A549 (cell line): Measurements from ENCODE around the gene PHF24. TPM values are rescaled to one million over a fixed set of nuclear protein-coding genes. Genes with fewer than 3 reads are reported as not detected.

Source experiments
- ATAC-seq, 2 experiments: fragments of 200-7000 bp in 1 of 2; fragments of >200 bp in 1 of 2; cut with Nextera tagmentation in 1 of 2; cut with Tn5 transposase in 1 of 2; 3 replicates each; pipeline versions ENCODE4 v1.8.0 to v1.9.1; 2018 to 2020; ENCODE audit warnings: mild to moderate bottlenecking in 1 of 2, moderate library complexity in 1 of 2
- CTCF ChIA-PET: fragments of 300-600 bp; sonication (Branson Sonifier 250); formaldehyde crosslinking; extraction: SDS; loops from one replicate; lab custom pipeline; 2021; ENCODE audit warnings: antibody characterized with exemption, inconsistent platforms; lab: Yijun Ruan, JAX
- POLR2A ChIA-PET: fragments of 350-600 bp; formaldehyde crosslinking; extraction: SDS; loops from one replicate; lab custom pipeline; 2021; ENCODE audit warnings: antibody characterized with exemption, inconsistent platforms; lab: Yijun Ruan, JAX
- DNase-seq, 2 experiments: peaks; one replicate each; pipeline versions ENCODE4 v3.0.0 to v3.0.0-alpha.2; 2011 to 2016; ENCODE audit warnings: low read depth in 1 of 2, low spot score in 1 of 2
- FAIRE-seq: peaks from 2 replicates; lab custom pipeline; 2011; peaks lifted over from hg19 to GRCh38; lab: Jason Lieb, UNC
- H3K27ac ChIP-seq, 2 experiments: fragments of >200 bp; sonication (Bioruptor Twin); formaldehyde crosslinking; 3 replicates each; pipeline ENCODE4 v1.5.1; 2016 to 2017
- H3K4me1 ChIP-seq: fragments of >200 bp; sonication (Bioruptor Twin); formaldehyde crosslinking; 3 replicates; pipeline ENCODE4 v1.6.1; 2016
- H3K4me2 ChIP-seq: fragments of >200 bp; sonication (Bioruptor Twin); formaldehyde crosslinking; 3 replicates; pipeline ENCODE4 v1.6.1; 2016
- H3K4me3 ChIP-seq: fragments of >200 bp; sonication (Bioruptor Twin); formaldehyde crosslinking; 3 replicates; pipeline ENCODE4 v1.5.1; 2016
- H3K9me3 ChIP-seq: fragments of >200 bp; sonication (Bioruptor Twin); formaldehyde crosslinking; 3 replicates; pipeline ENCODE4 v1.6.1; 2016
- ATOH8 ChIP-seq: fragments of 250-450 bp; sonication (Bioruptor Pico); IDR thresholded peaks from 2 replicates; pipeline ENCODE4 v1.5.0; 2020; ENCODE audit warnings: low read depth, mild to moderate bottlenecking, moderate library complexity
- BCL3 ChIP-seq: fragments of >200 bp; sonication (Bioruptor Twin); formaldehyde crosslinking; IDR thresholded peaks from 3 replicates; pipeline ENCODE4 v1.6.1; 2016
- EHF ChIP-seq: fragments of 250-450 bp; sonication (Bioruptor Pico); IDR thresholded peaks from 2 replicates; pipeline ENCODE4 v1.5.0; 2020; ENCODE audit warnings: mild to moderate bottlenecking
- ELK1 ChIP-seq: fragments of 150-350 bp; IDR thresholded peaks from 2 replicates; pipeline ENCODE4 v1.6.1; 2014; ENCODE audit warnings: low read depth, mild to moderate bottlenecking, low read length
- ESRRA ChIP-seq: fragments of 150-350 bp; IDR thresholded peaks from 2 replicates; pipeline ENCODE4 v1.6.1; 2014; ENCODE audit warnings: mild to moderate bottlenecking, low read length, borderline replicate concordance
- FOXS1 ChIP-seq: fragments of 250-450 bp; sonication (Bioruptor Pico); IDR thresholded peaks from 2 replicates; pipeline ENCODE4 v1.5.0; 2020; ENCODE audit warnings: mild to moderate bottlenecking, moderate library complexity
- HEYL ChIP-seq: fragments of 250-450 bp; sonication (Bioruptor Pico); IDR thresholded peaks from 2 replicates; pipeline ENCODE4 v1.8.0; 2021; ENCODE audit warnings: mild to moderate bottlenecking, moderate library complexity
- HOXA7 ChIP-seq: fragments of 250-450 bp; sonication (Bioruptor Pico); IDR thresholded peaks from 2 replicates; pipeline ENCODE4 v1.5.0; 2020; ENCODE audit warnings: mild to moderate bottlenecking, moderate library complexity
- KDM1A ChIP-seq: fragments of 200-600 bp; sonication (generic); IDR thresholded peaks from 2 replicates; pipeline ENCODE4 v1.6.1; 2016; ENCODE audit warnings: low read depth, mild to moderate bottlenecking
- MAFK ChIP-seq: fragments of 450-650 bp; IDR thresholded peaks from 2 replicates; pipeline ENCODE4 v1.6.1; 2014; ENCODE audit not compliant: partially characterized antibody
- MAX ChIP-seq: IDR thresholded peaks from 2 replicates; pipeline ENCODE4 v1.6.1; 2012
- MYC ChIP-seq: IDR thresholded peaks from 2 replicates; pipeline ENCODE4 v1.6.1; 2012; ENCODE audit warnings: mild to moderate bottlenecking, inconsistent platforms, low read length, improper control_type of control experiment, borderline replicate concordance
- RAD21 ChIP-seq, 2 experiments: fragments of >200 bp in 1 of 2; sonication (Bioruptor Twin) in 1 of 2; formaldehyde crosslinking in 1 of 2; IDR thresholded peaks in 1 of 2; conservative IDR thresholded peaks in 1 of 2; 2 replicates in 1 of 2; 3 replicates in 1 of 2; pipeline ENCODE4 v1.6.1; 2012 to 2018; ENCODE audit warnings: inconsistent platforms in 1 of 2
- REST ChIP-seq: fragments of 200-600 bp; sonication (generic); IDR thresholded peaks from 2 replicates; pipeline ENCODE4 v1.6.1; 2016; ENCODE audit warnings: antibody characterized with exemption, mild to moderate bottlenecking, moderate library complexity
- RFX5 ChIP-seq: fragments of 450-650 bp; IDR thresholded peaks from 2 replicates; pipeline ENCODE4 v1.7.1; 2014; ENCODE audit warnings: antibody characterized with exemption, mild to moderate bottlenecking, moderate library complexity
- RNF2 ChIP-seq: fragments of 200-600 bp; sonication (generic); IDR thresholded peaks from 2 replicates; pipeline ENCODE4 v1.6.1; 2016; ENCODE audit warnings: low read depth, mild to moderate bottlenecking, antibody characterized with exemption, moderate library complexity, borderline replicate concordance
- ZNF302 ChIP-seq: fragments of 250-450 bp; sonication (Bioruptor Pico); IDR thresholded peaks from 2 replicates; pipeline ENCODE4 v1.9.0; 2021; ENCODE audit warnings: inconsistent platforms, mild to moderate bottlenecking, moderate library complexity
- WGBS: methylation state at CpG from one replicate; pipeline ENCODE4 v1.1.6; 2017; ENCODE audit errors: missing lambda C conversion rate; 5-methylcytosine and 5-hydroxymethylcytosine counted together
- polyA plus RNA-seq, 4 experiments: library from polyadenylated mRNA; depleted of rRNA in 3 of 4; stranded (reverse); fragments of >200 nt; fragmentation: RNase III in 1 of 4; extraction: RNeasy Plus Mini Kit Qiagen cat#74134 plus additional on column Dnase treatment in 1 of 4; gene quantifications; 2 replicates in 3 of 4; 3 replicates in 1 of 4; pipeline ENCODE4 v1.2.3, GENCODE V29; 2011 to 2017

The PHF24 gene
- polyA plus RNA-seq, 2 of the 4 experiments (the other 2 are of a cell fraction), result not detected

- CTCF ChIA-PET, result interaction anchor here (1.0 to 10.4 kb wide), 4 partner anchors 13 to 236 kb away, joined by 3 to 132 read pairs (median 4); a partner anchor contains a TSS
- DNase-seq (no peak), FAIRE-seq (no peak), ATAC-seq (no peak)
- Histone ChIP-seq H3K4me2 (no peak overlapping the region), H3K9me3 (no peaks in the 10 kb centered on the region), H3K4me1 (peaks cover 36% of the 10 kb centered on the region), H3K4me3 (no peak overlapping the region), H3K27ac (no peak overlapping the region)
- WGBS, result 92% methylated on average over 10 of the region's 10 CpGs
- POLR2A ChIA-PET, result no interaction called here
- TF ChIP-seq HEYL (CRISPR knock-in tag), result no peak
- peak; percentile 55 for TF ChIP-seq MAFK
Measured at GRCh38 chr9:34996905-34997279, 38.8 kb downstream of the PHF24 start.

GRCh38 chr9:34997379-34997781 is 39.3 kb downstream of the PHF24 start:
- FAIRE-seq (no peak), ATAC-seq (no peak), DNase-seq (no peak)
- H3K4me2 ChIP-seq, result no peak overlapping the region
- peaks cover 31% of the 10 kb centered on the region for H3K4me1 ChIP-seq
- no peaks in the 10 kb centered on the region for H3K9me3 ChIP-seq
- TF ChIP-seq BCL3 (no peak), REST (no peak), ATOH8 (CRISPR knock-in tag) (no peak), MYC (no peak), HOXA7 (CRISPR knock-in tag) (no peak), RAD21 (conservative IDR thresholded peaks at IDR 0.05 in 1 of 2, IDR thresholded peaks at IDR 0.05 in 1 of 2) (no peak), RNF2 (no peak), EHF (no peak), RFX5 (no peak), ESRRA (no peak), ZNF302 (CRISPR knock-in tag) (no peak), KDM1A (no peak), FOXS1 (CRISPR knock-in tag) (no peak), MAX (no peak), ELK1 (no peak)
- CTCF ChIA-PET, result interaction anchor here (0.8 to 10.4 kb wide), 9 partner anchors 12 to 333 kb away, joined by 3 to 132 read pairs (median 3); partner anchors contain the start of gene PIGO
- H3K27ac ChIP-seq, result no peak overlapping the region
- no peak overlapping the region for H3K4me3 ChIP-seq
- POLR2A ChIA-PET, result interaction anchor here (1.2 kb wide), 1 partner anchor 75 kb away, joined by 4 read pairs; the partner anchor contains the start of gene VCP
